K562 (cell line): Measurements from ENCODE around the gene TMEM88. TPM values are rescaled to one million over a fixed set of nuclear protein-coding genes. Genes with fewer than 3 reads are reported as not detected.

Experiments
- ATAC-seq: fragments of 200-7000 bp; cut with Tn5 transposase; 3 replicates; pipeline ENCODE4 v1.9.1; 2020; ENCODE audit warnings: moderate library complexity
- BruUV-seq: library from RNA; stranded (reverse); fragments of 400-500 nt; replicated peaks from 2 replicates; lab custom pipeline; 2021; lab: Mats Ljungman, UMichigan
- CTCF ChIA-PET: fragments of 300-600 bp; formaldehyde crosslinking; extraction: SDS; loops from one replicate; lab custom pipeline; 2021; ENCODE audit warnings: low intra/inter-chr PET ratio; lab: Yijun Ruan, JAX
- POLR2A ChIA-PET: fragments of 300-600, 350-650 bp; sonication (Branson Sonifier 250); formaldehyde crosslinking; extraction: SDS; loops from one replicate; lab custom pipeline; 2021; ENCODE audit warnings: antibody characterized with exemption, inconsistent platforms; lab: Yijun Ruan, JAX
- DNase-seq, 4 experiments: peaks; one replicate each; pipeline versions ENCODE4 v3.0.0 to v3.0.0-alpha.2; 2011 to 2018; ENCODE audit warnings: low spot score in 3 of 4, mixed read lengths in 3 of 4; ENCODE audit errors: extremely low read depth in 1 of 4
- FAIRE-seq: peaks from 2 replicates; lab custom pipeline; 2011; peaks lifted over from hg19 to GRCh38; lab: Jason Lieb, UNC
- H2AFZ ChIP-seq: 2 replicates; pipeline ENCODE4 v1.6.0; 2011; ENCODE audit warnings: low read depth, low read length, control low read depth, inconsistent platforms
- H3K27ac ChIP-seq: fragments of 200-600 bp; 3 replicates; pipeline ENCODE4 v1.8.0; 2011; ENCODE audit warnings: low read depth, mild to moderate bottlenecking, control low read depth, inconsistent platforms, low read length, moderate library complexity, mixed read lengths; ENCODE audit errors: extremely low read depth
- H3K27me3 ChIP-seq, 2 experiments: fragments of 300-600 bp in 1 of 2; 2 replicates in 1 of 2; 3 replicates in 1 of 2; pipeline versions ENCODE4 v1.6.0 to v1.8.0; 2011; ENCODE audit warnings: inconsistent platforms in 2 of 2, low read length in 2 of 2, mild to moderate bottlenecking in 1 of 2, mixed read lengths in 1 of 2, moderate library complexity in 1 of 2; ENCODE audit not compliant: control insufficient read depth in 2 of 2, insufficient read depth in 2 of 2
- H3K36me3 ChIP-seq: fragments of 300-600 bp; 3 replicates; pipeline ENCODE4 v1.8.0; 2011; ENCODE audit warnings: mild to moderate bottlenecking, low read length, inconsistent platforms; ENCODE audit not compliant: control insufficient read depth, insufficient read depth
- H3K4me1 ChIP-seq, 2 experiments: fragments of 200-600 bp in 1 of 2; replicated peaks in 1 of 2; 2 replicates in 1 of 2; 3 replicates in 1 of 2; pipeline versions ENCODE4 v1.5.1 to v1.8.0; 2011; ENCODE audit warnings: inconsistent platforms in 2 of 2, low read length in 2 of 2, mild to moderate bottlenecking in 1 of 2, mixed read lengths in 1 of 2, moderate library complexity in 1 of 2; ENCODE audit not compliant: control insufficient read depth in 2 of 2, insufficient read depth in 2 of 2
- H3K4me2 ChIP-seq: 2 replicates; pipeline ENCODE4 v1.6.1; 2011; ENCODE audit warnings: low read length, control low read depth, inconsistent platforms, mixed read lengths; ENCODE audit not compliant: insufficient read depth
- H3K4me3 ChIP-seq: fragments of 200-600 bp; sonication (generic), shearing (Covaris generic); 2 replicates; pipeline ENCODE4 v1.5.1; 2016; ENCODE audit warnings: control low read depth, inconsistent platforms
- H3K79me2 ChIP-seq: fragments of 200-600 bp; 3 replicates; pipeline ENCODE4 v1.8.0; 2011; ENCODE audit warnings: low read length, inconsistent platforms; ENCODE audit not compliant: control insufficient read depth, insufficient read depth
- H3K9ac ChIP-seq, 2 experiments: 2 replicates each; pipeline versions ENCODE4 v1.6.0 to v1.6.1; 2011; ENCODE audit warnings: low read depth in 2 of 2, low read length in 2 of 2, control low read depth in 1 of 2, inconsistent platforms in 1 of 2, mild to moderate bottlenecking in 1 of 2, mixed read lengths in 1 of 2; ENCODE audit not compliant: insufficient read depth in 1 of 2
- H3K9me1 ChIP-seq: one replicate; pipeline ENCODE4 v1.6.0; 2011; ENCODE audit warnings: inconsistent platforms, mild to moderate bottlenecking, low read length, moderate library complexity; ENCODE audit not compliant: control insufficient read depth, insufficient read depth
- H3K9me3 ChIP-seq: replicated peaks from 2 replicates; pipeline ENCODE4 v1.5.1; 2011; ENCODE audit warnings: low read depth, low read length, inconsistent platforms; ENCODE audit not compliant: control insufficient read depth, insufficient read depth
- H4K20me1 ChIP-seq: replicated peaks from 2 replicates; pipeline ENCODE4 v1.6.1; 2011; ENCODE audit warnings: low read length, inconsistent platforms, mixed read lengths; ENCODE audit not compliant: control insufficient read depth, insufficient read depth
- ESRRA ChIP-seq: fragments of 450-650 bp; IDR thresholded peaks from 2 replicates; pipeline ENCODE4 v1.6.1; 2014; ENCODE audit warnings: low read depth, mild to moderate bottlenecking, moderate library complexity, borderline replicate concordance
- TAF1 ChIP-seq: IDR thresholded peaks from 2 replicates; pipeline ENCODE4 v1.6.1; 2011; ENCODE audit warnings: mild to moderate bottlenecking, low read length, moderate library complexity; ENCODE audit not compliant: insufficient read depth, control insufficient read depth, severe bottlenecking; ENCODE audit errors: extremely low read depth
- WGBS: fragments of 100-300 bp; shearing (Covaris generic); methylation state at CpG from one replicate; pipeline ENCODE4 v1.1.6; 2016; ENCODE audit warnings: low coverage, mixed read lengths; ENCODE audit not compliant: insufficient coverage; ENCODE audit errors: missing lambda C conversion rate; 5-methylcytosine and 5-hydroxymethylcytosine counted together
- in situ Hi-C: fragments of 300-500 bp; cut with MboI; formaldehyde crosslinking; loops from 4 replicates; pipeline ENCODE4 v1.15.0; 2018; ENCODE audit warnings: inconsistent platforms, mixed read lengths
- intact Hi-C: fragments of 100-400 bp; cut with micrococcal nuclease; formaldehyde crosslinking; loops from 2 replicates; pipeline ENCODE4 v1.14.2; 2022
- polyA plus RNA-seq, 8 experiments: library from polyadenylated mRNA; depleted of rRNA in 4 of 8; stranded (reverse) in 5 of 8; unstranded in 3 of 8; fragments of >200 nt; fragmentation: Nextera tagmentation in 2 of 8; fragmentation: Illumina TruSeq in 1 of 8; extraction: Ambion mirVana in 2 of 8; extraction: Trizol in 1 of 8; gene quantifications; 2 replicates each; pipeline versions ENCODE4 v1.2.1 to v1.2.3, GENCODE V29; 2011 to 2014; ENCODE audit warnings: inconsistent platforms in 1 of 8, missing spikeins in 1 of 8
- total RNA-seq, 7 experiments: library from RNA; depleted of rRNA in 6 of 7; stranded (reverse); fragments of >200 nt in 6 of 7; fragmentation: Illumina TruSeq in 2 of 7; extraction: Trizol in 2 of 7; gene quantifications; 2 replicates each; pipeline versions ENCODE4 v1.2.1 to v1.2.3, GENCODE V29; 2011 to 2021; ENCODE audit warnings: low replicate concordance in 1 of 7
- TF ChIP-seq, protein P1 (sequence below): fragments of 450-650 bp; IDR thresholded peaks from 2 replicates; pipeline ENCODE4 v1.7.1; 2018; ENCODE audit warnings: mild to moderate bottlenecking, low read depth; ENCODE audit not compliant: partially characterized antibody

Gene TMEM88
- total and polyA plus RNA-seq, 9 of the 15 experiments (the other 6 are each of a cell fraction or from before 2014, with no cell fraction given) = 0.10 to 1.4 (median 0.36) TPM; not detected in 3

DNA sequence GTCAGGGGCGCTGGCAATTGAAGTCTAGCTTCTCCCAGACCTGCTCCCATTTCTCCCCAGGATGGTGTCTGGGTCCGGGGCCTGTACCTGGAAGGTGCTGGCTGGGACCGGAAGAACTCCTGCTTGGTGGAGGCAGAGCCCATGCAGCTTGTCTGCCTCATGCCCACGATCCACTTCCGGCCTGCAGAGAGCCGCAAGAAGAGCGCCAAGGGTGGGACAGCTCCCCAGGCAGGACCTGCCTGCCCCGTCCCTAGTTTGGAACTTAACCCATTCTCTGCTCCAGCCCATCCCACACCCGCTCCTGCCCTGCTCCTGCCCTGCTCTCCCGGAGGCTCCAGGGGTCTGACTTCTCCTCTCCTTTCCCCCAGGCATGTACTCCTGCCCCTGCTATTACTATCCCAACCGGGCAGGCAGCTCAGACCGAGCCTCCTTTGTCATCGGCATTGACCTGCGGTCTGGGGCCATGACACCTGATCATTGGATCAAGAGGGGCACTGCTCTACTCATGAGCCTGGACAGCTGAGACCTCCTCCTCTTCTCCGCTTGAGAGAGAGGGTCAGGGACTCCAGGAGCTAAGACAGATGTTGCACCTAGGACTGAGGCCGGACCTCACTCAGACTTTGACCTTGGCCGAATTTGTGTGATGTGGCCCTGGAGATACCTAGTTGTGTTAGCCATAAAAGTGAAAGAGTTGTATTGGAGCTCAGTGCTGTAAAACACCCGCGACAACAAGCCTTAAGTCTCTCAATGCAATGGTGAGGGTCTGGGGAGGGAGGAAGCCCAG, 21.7 kb upstream of the TMEM88 start:
- no peaks in the 10 kb centered on the region for H3K36me3 ChIP-seq

More for the DNA sequence above, 21.7 kb upstream of the TMEM88 start:
- peaks cover 14 to 17% of the 10 kb centered on the region in 2 experiments; a peak in 4 of 5 replicates for H3K27me3 ChIP-seq
- intact Hi-C loops = loop anchor here (10.0 kb wide), 2 partner anchors 62 to 292 kb away; partner anchors contain the start of gene HES7
- in situ Hi-C loops = no loop called here
- no peaks in the 10 kb centered on the region for H3K9me3 ChIP-seq
- H3K9me1 ChIP-seq = no peaks in the 10 kb centered on the region
- H3K4me3 ChIP-seq = peak overlapping the region; percentile 65
- WGBS = 45% methylated on average over 10 of the region's 19 CpGs
- H3K4me2 ChIP-seq = peak overlapping the region; percentile 80
- FAIRE-seq (no peak), DNase-seq (no peak), ATAC-seq (no peak)
- H3K9ac ChIP-seq = peak overlapping the region in 1 of 2 experiments; percentile 55; a peak in 3 of 4 replicates
- TF ChIP-seq ESRRA (0 out of 2 replicates have a peak, but pooled peaks have one; percentile 37), TAF1 (no peak)
- TF ChIP-seq, protein P1, sequence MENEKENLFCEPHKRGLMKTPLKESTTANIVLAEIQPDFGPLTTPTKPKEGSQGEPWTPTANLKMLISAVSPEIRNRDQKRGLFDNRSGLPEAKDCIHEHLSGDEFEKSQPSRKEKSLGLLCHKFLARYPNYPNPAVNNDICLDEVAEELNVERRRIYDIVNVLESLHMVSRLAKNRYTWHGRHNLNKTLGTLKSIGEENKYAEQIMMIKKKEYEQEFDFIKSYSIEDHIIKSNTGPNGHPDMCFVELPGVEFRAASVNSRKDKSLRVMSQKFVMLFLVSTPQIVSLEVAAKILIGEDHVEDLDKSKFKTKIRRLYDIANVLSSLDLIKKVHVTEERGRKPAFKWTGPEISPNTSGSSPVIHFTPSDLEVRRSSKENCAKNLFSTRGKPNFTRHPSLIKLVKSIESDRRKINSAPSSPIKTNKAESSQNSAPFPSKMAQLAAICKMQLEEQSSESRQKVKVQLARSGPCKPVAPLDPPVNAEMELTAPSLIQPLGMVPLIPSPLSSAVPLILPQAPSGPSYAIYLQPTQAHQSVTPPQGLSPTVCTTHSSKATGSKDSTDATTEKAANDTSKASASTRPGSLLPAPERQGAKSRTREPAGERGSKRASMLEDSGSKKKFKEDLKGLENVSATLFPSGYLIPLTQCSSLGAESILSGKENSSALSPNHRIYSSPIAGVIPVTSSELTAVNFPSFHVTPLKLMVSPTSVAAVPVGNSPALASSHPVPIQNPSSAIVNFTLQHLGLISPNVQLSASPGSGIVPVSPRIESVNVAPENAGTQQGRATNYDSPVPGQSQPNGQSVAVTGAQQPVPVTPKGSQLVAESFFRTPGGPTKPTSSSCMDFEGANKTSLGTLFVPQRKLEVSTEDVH = no peak
- H3K27ac ChIP-seq = no peak overlapping the region
- H3K4me1 ChIP-seq = peaks cover 18 to 38% of the 10 kb centered on the region in 2 experiments
- BruUV-seq = no TSS peak
- ChIA-PET CTCF (no interaction called here), POLR2A (interaction anchor here (0.6 to 1.2 kb wide), 4 partner anchors 9 to 50 kb away, joined by 3 to 4 read pairs (median 4); no protein-coding TSS in a partner anchor)
- H4K20me1 ChIP-seq = no peaks in the 10 kb centered on the region
- no peaks in the 10 kb centered on the region; the same call in 2 of the 3 replicates for H3K79me2 ChIP-seq
- peak overlapping the region; percentile 87 for H2AFZ ChIP-seq
